HepG2 (cell line): ENCODE measurements around the gene EIF4E.

ENCODE experiments used
- FOSL1 ChIP-seq: sonication (generic); formaldehyde crosslinking; IDR thresholded peaks from 2 replicates; pipeline ENCODE4 v1.9.0; 2021; ENCODE audit warnings: missing genetic modification reagents, borderline replicate concordance
- ZFX ChIP-seq: sonication (generic); formaldehyde crosslinking; IDR thresholded peaks from 2 replicates; pipeline ENCODE4 v1.4.0; 2020; ENCODE audit warnings: mild to moderate bottlenecking, low read depth, missing genetic modification reagents, moderate library complexity

- TF ChIP-seq ZFX (no peak), FOSL1 (no peak)
Measured at GRCh38 chr4:98890702-98891455, 38.1 kb downstream of the EIF4E start.
